Measurements from ENCODE around the gene SLX1A.
"Not testable (repeated sequence)": the region's sequence is repeated elsewhere in the genome, so short reads cannot be mapped to it uniquely, and the experiment has no call there.

DNA sequence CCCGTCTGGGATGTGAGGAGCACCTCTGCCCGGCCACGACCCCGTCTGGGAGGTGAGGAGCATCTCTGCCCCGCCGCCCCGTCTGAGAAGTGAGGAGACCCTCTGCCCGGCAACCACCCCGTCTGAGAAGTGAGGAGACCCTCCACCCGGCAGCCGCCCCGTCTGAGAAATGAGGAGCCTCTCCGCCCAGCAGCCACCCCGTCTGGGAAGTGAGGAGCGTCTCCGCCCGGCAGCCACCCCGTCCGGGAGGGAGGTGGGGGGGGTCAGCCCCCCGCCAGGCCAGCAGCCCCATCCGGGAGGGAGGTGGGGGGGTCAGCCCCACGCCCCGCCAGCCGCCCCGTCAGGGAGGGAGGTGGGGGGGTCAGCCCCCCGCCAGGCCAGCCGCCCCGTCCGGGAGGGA, 24.9 kb upstream of the SLX1A start:
- not testable (repeated sequence) for TF ChIP-seq POLR2A (IDR thresholded peaks at IDR 0.05); EP300 (IDR thresholded peaks at IDR 0.05; ENCODE audit: low read depth)
- TF ChIP-seq, protein P1, sequence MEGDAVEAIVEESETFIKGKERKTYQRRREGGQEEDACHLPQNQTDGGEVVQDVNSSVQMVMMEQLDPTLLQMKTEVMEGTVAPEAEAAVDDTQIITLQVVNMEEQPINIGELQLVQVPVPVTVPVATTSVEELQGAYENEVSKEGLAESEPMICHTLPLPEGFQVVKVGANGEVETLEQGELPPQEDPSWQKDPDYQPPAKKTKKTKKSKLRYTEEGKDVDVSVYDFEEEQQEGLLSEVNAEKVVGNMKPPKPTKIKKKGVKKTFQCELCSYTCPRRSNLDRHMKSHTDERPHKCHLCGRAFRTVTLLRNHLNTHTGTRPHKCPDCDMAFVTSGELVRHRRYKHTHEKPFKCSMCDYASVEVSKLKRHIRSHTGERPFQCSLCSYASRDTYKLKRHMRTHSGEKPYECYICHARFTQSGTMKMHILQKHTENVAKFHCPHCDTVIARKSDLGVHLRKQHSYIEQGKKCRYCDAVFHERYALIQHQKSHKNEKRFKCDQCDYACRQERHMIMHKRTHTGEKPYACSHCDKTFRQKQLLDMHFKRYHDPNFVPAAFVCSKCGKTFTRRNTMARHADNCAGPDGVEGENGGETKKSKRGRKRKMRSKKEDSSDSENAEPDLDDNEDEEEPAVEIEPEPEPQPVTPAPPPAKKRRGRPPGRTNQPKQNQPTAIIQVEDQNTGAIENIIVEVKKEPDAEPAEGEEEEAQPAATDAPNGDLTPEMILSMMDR (IDR thresholded peaks at IDR 0.05) = not testable (repeated sequence)

All from transverse colon (tissue), 3 donors.